WTC11 (cell line): ENCODE results near the gene TMC4. TPM values are rescaled to one million over a fixed set of nuclear protein-coding genes. Genes with fewer than 3 reads are reported as not detected.

Source experiments
- ATAC-seq: fragments of 200-7000 bp; cut with Tn5 transposase; 2 replicates; pipeline ENCODE4 v1.10.0; 2021; ENCODE audit warnings: mild to moderate bottlenecking, moderate library complexity
- CTCF ChIA-PET: fragments of 300-600 bp; sonication (Branson Sonifier 250); formaldehyde crosslinking; loops from one replicate; lab custom pipeline; 2021; ENCODE audit warnings: antibody characterized with exemption; lab: Charles Lee
- POLR2A ChIA-PET: fragments of 350-600 bp; sonication (Branson Sonifier 250); formaldehyde crosslinking; loops from one replicate; lab custom pipeline; 2021; ENCODE audit warnings: antibody characterized with exemption; lab: Charles Lee
- DNase-seq: peaks from one replicate; pipeline ENCODE4 v3.0.0; 2021; ENCODE audit warnings: low spot score
- H3K27ac Mint-ChIP-seq: 2 replicates; pipeline ENCODE4 v1.8.0; 2021; ENCODE audit warnings: mixed read lengths
- H3K27me3 Mint-ChIP-seq: 2 replicates; pipeline ENCODE4 v1.8.0; 2021; ENCODE audit warnings: low read depth, mild to moderate bottlenecking, moderate library complexity, mixed read lengths
- H3K36me3 Mint-ChIP-seq: 2 replicates; pipeline ENCODE4 v1.8.0; 2021; ENCODE audit warnings: mixed read lengths
- H3K4me1 Mint-ChIP-seq: 2 replicates; pipeline ENCODE4 v1.8.0; 2022; ENCODE audit warnings: mixed read lengths
- H3K4me3 Mint-ChIP-seq: 2 replicates; pipeline ENCODE4 v1.8.0; 2021; ENCODE audit warnings: mild to moderate bottlenecking, moderate library complexity, mixed read lengths
- H3K9me3 Mint-ChIP-seq: 2 replicates; pipeline ENCODE4 v1.8.0; 2021; ENCODE audit warnings: mixed read lengths
- EMX1 ChIP-seq: fragments of 250-450 bp; sonication (Bioruptor Pico); IDR thresholded peaks from 2 replicates; pipeline ENCODE4 v1.8.0; 2021; ENCODE audit warnings: mild to moderate bottlenecking
- ETV6 ChIP-seq: sonication (generic); formaldehyde crosslinking; IDR thresholded peaks from 2 replicates; pipeline ENCODE4 v1.8.1; 2022; ENCODE audit warnings: mild to moderate bottlenecking, missing genetic modification reagents
- MXD4 ChIP-seq: fragments of 250-450 bp; sonication (Bioruptor Pico); IDR thresholded peaks from 2 replicates; pipeline ENCODE4 v1.8.0; 2021; ENCODE audit warnings: mild to moderate bottlenecking, moderate library complexity, borderline replicate concordance
- NR2C2 ChIP-seq: sonication (generic); formaldehyde crosslinking; IDR thresholded peaks from 2 replicates; pipeline ENCODE4 v1.8.0; 2022; ENCODE audit warnings: mild to moderate bottlenecking, missing genetic modification reagents
- PRRX2 ChIP-seq: fragments of 250-450 bp; sonication (Bioruptor Pico); IDR thresholded peaks from 2 replicates; pipeline ENCODE4 v1.8.0; 2021; ENCODE audit warnings: mild to moderate bottlenecking
- SP1 ChIP-seq: sonication (generic); formaldehyde crosslinking; conservative IDR thresholded peaks from 2 replicates; pipeline ENCODE4 v1.8.1; 2022; ENCODE audit warnings: missing genetic modification reagents
- TCF7 ChIP-seq: sonication (generic); formaldehyde crosslinking; IDR thresholded peaks from 2 replicates; pipeline ENCODE4 v1.8.0; 2022; ENCODE audit warnings: mild to moderate bottlenecking, low read depth, missing genetic modification reagents, moderate library complexity
- TP53 ChIP-seq: sonication (generic); formaldehyde crosslinking; IDR thresholded peaks from 2 replicates; pipeline ENCODE4 v1.8.1; 2023; ENCODE audit warnings: mild to moderate bottlenecking, missing genetic modification reagents
- ZNF232 ChIP-seq: sonication (generic); formaldehyde crosslinking; IDR thresholded peaks from 2 replicates; pipeline ENCODE4 v1.8.0; 2022; ENCODE audit warnings: mild to moderate bottlenecking, missing genetic modification reagents
- ZNF671 ChIP-seq: fragments of 250-450 bp; sonication (Bioruptor Pico); IDR thresholded peaks from 2 replicates; pipeline ENCODE4 v1.8.0; 2021; ENCODE audit warnings: mild to moderate bottlenecking
- total RNA-seq: library from RNA; stranded (reverse); gene quantifications from 3 replicates; pipeline ENCODE4 v1.2.3, GENCODE V29; 2021
- TF ChIP-seq, protein P1 (sequence below): fragments of 250-450 bp; sonication (Bioruptor Pico); IDR thresholded peaks from 2 replicates; pipeline ENCODE4 v2.1.2; 2022; ENCODE audit warnings: mild to moderate bottlenecking, moderate library complexity
- TF ChIP-seq, protein P2 (sequence below): sonication (generic); formaldehyde crosslinking; IDR thresholded peaks from 2 replicates; pipeline ENCODE4 v1.8.1; 2022; ENCODE audit warnings: missing genetic modification reagents, borderline replicate concordance
- TF ChIP-seq, protein P3 (sequence below): fragments of 250-450 bp; sonication (Bioruptor Pico); IDR thresholded peaks from 2 replicates; pipeline ENCODE4 v1.9.0; 2021; ENCODE audit warnings: mild to moderate bottlenecking
- TF ChIP-seq, protein P4 (sequence below): sonication (generic); formaldehyde crosslinking; IDR thresholded peaks from 2 replicates; pipeline ENCODE4 v1.8.1; 2023; ENCODE audit warnings: mild to moderate bottlenecking, missing genetic modification reagents, moderate library complexity
- TF ChIP-seq, protein P5 (sequence below): sonication (generic); formaldehyde crosslinking; IDR thresholded peaks from 2 replicates; pipeline ENCODE4 v1.8.0; 2023; ENCODE audit warnings: missing genetic modification reagents
- TF ChIP-seq, protein P6 (sequence below): fragments of 250-450 bp; sonication (Bioruptor Pico); IDR thresholded peaks from 2 replicates; pipeline ENCODE4 v1.8.0; 2021; ENCODE audit warnings: mild to moderate bottlenecking
- TF ChIP-seq, protein P7 (sequence below): sonication (generic); formaldehyde crosslinking; IDR thresholded peaks from 2 replicates; pipeline ENCODE4 v1.8.0; 2022; ENCODE audit warnings: mild to moderate bottlenecking, missing genetic modification reagents
- TF ChIP-seq, protein P8 (sequence below): sonication (generic); formaldehyde crosslinking; IDR thresholded peaks from 2 replicates; pipeline ENCODE4 v1.8.0; 2022; ENCODE audit warnings: mild to moderate bottlenecking, missing genetic modification reagents
- TF ChIP-seq, protein P9 (sequence below): fragments of 200-600 bp; IDR thresholded peaks from 2 replicates; pipeline ENCODE4 v1.8.0; 2022; ENCODE audit warnings: antibody characterized with exemption
- TF ChIP-seq, protein P10 (sequence below): fragments of 250-450 bp; sonication (Bioruptor Pico); conservative IDR thresholded peaks from 2 replicates; pipeline ENCODE4 v1.9.0; 2021; ENCODE audit warnings: mild to moderate bottlenecking

The TMC4 gene
- total RNA-seq, 1 experiment from 2014 or later, result 9.3 TPM

DNA sequence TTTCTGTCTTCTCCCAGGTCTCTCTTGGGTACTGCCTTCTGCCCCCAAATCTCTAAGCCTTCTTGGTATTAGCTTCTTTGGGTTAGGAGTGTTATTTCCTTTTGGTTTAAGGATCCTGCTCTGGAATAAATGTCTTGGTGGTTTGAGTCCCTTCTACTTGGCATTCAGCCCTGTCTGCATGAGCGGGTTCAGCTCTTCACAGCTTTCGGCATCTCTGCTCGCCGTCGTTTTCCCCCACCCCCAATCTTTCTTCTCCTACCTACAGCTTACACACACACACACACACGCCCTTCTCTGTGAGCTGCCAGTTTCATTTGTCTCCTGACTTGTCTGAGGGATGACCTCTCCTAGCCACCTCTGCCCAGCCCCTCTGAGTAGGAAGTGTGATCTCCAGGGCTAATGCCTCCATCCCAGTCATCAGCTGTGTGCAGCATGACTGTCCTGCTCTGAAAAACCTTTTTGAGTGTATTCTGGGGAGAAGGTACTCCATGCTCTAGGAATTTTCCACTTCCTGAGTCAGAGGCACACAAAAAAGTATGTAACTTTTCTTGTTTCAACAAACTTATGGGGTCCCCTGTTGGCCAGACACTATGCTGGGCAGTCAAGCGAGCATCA, 30.7 kb downstream of the TMC4 start:
- H3K4me3 Mint-ChIP-seq, result no peak overlapping the region
- peaks cover 20% of the 10 kb centered on the region for H3K4me1 Mint-ChIP-seq
- TF ChIP-seq TP53 (no peak), ETV6 (no peak), ZNF671 (no peak), NR2C2 (CRISPR knock-in tag) (no peak), ZNF232 (CRISPR knock-in tag) (no peak), SP1 (CRISPR knock-in tag) (no peak), PRRX2 (CRISPR knock-in tag) (no peak), MXD4 (CRISPR knock-in tag) (no peak), EMX1 (CRISPR knock-in tag) (no peak), TCF7 (CRISPR knock-in tag) (no peak)
- TF ChIP-seq, protein P1, sequence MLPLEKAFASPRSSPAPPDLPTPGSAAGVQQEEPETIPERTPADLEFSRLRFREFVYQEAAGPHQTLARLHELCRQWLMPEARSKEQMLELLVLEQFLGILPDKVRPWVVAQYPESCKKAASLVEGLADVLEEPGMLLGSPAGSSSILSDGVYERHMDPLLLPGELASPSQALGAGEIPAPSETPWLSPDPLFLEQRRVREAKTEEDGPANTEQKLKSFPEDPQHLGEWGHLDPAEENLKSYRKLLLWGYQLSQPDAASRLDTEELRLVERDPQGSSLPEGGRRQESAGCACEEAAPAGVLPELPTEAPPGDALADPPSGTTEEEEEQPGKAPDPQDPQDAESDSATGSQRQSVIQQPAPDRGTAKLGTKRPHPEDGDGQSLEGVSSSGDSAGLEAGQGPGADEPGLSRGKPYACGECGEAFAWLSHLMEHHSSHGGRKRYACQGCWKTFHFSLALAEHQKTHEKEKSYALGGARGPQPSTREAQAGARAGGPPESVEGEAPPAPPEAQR (CRISPR knock-in tag), result no peak
- TF ChIP-seq, protein P2, sequence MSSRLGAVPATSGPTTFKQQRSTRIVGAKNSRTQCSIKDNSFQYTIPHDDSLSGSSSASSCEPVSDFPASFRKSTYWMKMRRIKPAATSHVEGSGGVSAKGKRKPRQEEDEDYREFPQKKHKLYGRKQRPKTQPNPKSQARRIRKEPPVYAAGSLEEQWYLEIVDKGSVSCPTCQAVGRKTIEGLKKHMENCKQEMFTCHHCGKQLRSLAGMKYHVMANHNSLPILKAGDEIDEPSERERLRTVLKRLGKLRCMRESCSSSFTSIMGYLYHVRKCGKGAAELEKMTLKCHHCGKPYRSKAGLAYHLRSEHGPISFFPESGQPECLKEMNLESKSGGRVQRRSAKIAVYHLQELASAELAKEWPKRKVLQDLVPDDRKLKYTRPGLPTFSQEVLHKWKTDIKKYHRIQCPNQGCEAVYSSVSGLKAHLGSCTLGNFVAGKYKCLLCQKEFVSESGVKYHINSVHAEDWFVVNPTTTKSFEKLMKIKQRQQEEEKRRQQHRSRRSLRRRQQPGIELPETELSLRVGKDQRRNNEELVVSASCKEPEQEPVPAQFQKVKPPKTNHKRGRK (CRISPR knock-in tag), result no peak
- TF ChIP-seq, protein P3, sequence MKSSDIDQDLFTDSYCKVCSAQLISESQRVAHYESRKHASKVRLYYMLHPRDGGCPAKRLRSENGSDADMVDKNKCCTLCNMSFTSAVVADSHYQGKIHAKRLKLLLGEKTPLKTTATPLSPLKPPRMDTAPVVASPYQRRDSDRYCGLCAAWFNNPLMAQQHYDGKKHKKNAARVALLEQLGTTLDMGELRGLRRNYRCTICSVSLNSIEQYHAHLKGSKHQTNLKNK (CRISPR knock-in tag), result no peak
- TF ChIP-seq, protein P4, sequence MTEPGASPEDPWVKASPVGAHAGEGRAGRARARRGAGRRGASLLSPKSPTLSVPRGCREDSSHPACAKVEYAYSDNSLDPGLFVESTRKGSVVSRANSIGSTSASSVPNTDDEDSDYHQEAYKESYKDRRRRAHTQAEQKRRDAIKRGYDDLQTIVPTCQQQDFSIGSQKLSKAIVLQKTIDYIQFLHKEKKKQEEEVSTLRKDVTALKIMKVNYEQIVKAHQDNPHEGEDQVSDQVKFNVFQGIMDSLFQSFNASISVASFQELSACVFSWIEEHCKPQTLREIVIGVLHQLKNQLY (CRISPR knock-in tag), result no peak
- TF ChIP-seq, protein P5, sequence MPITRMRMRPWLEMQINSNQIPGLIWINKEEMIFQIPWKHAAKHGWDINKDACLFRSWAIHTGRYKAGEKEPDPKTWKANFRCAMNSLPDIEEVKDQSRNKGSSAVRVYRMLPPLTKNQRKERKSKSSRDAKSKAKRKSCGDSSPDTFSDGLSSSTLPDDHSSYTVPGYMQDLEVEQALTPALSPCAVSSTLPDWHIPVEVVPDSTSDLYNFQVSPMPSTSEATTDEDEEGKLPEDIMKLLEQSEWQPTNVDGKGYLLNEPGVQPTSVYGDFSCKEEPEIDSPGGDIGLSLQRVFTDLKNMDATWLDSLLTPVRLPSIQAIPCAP (CRISPR knock-in tag), result no peak
- TF ChIP-seq, protein P6, sequence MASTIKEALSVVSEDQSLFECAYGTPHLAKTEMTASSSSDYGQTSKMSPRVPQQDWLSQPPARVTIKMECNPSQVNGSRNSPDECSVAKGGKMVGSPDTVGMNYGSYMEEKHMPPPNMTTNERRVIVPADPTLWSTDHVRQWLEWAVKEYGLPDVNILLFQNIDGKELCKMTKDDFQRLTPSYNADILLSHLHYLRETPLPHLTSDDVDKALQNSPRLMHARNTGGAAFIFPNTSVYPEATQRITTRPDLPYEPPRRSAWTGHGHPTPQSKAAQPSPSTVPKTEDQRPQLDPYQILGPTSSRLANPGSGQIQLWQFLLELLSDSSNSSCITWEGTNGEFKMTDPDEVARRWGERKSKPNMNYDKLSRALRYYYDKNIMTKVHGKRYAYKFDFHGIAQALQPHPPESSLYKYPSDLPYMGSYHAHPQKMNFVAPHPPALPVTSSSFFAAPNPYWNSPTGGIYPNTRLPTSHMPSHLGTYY, result no peak
- TF ChIP-seq, protein P7, sequence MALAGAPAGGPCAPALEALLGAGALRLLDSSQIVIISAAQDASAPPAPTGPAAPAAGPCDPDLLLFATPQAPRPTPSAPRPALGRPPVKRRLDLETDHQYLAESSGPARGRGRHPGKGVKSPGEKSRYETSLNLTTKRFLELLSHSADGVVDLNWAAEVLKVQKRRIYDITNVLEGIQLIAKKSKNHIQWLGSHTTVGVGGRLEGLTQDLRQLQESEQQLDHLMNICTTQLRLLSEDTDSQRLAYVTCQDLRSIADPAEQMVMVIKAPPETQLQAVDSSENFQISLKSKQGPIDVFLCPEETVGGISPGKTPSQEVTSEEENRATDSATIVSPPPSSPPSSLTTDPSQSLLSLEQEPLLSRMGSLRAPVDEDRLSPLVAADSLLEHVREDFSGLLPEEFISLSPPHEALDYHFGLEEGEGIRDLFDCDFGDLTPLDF (CRISPR knock-in tag), result no peak
- TF ChIP-seq, protein P8, sequence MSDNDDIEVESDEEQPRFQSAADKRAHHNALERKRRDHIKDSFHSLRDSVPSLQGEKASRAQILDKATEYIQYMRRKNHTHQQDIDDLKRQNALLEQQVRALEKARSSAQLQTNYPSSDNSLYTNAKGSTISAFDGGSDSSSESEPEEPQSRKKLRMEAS, result no peak
- TF ChIP-seq, protein P9, sequence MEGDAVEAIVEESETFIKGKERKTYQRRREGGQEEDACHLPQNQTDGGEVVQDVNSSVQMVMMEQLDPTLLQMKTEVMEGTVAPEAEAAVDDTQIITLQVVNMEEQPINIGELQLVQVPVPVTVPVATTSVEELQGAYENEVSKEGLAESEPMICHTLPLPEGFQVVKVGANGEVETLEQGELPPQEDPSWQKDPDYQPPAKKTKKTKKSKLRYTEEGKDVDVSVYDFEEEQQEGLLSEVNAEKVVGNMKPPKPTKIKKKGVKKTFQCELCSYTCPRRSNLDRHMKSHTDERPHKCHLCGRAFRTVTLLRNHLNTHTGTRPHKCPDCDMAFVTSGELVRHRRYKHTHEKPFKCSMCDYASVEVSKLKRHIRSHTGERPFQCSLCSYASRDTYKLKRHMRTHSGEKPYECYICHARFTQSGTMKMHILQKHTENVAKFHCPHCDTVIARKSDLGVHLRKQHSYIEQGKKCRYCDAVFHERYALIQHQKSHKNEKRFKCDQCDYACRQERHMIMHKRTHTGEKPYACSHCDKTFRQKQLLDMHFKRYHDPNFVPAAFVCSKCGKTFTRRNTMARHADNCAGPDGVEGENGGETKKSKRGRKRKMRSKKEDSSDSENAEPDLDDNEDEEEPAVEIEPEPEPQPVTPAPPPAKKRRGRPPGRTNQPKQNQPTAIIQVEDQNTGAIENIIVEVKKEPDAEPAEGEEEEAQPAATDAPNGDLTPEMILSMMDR, result no peak
- TF ChIP-seq, protein P10, sequence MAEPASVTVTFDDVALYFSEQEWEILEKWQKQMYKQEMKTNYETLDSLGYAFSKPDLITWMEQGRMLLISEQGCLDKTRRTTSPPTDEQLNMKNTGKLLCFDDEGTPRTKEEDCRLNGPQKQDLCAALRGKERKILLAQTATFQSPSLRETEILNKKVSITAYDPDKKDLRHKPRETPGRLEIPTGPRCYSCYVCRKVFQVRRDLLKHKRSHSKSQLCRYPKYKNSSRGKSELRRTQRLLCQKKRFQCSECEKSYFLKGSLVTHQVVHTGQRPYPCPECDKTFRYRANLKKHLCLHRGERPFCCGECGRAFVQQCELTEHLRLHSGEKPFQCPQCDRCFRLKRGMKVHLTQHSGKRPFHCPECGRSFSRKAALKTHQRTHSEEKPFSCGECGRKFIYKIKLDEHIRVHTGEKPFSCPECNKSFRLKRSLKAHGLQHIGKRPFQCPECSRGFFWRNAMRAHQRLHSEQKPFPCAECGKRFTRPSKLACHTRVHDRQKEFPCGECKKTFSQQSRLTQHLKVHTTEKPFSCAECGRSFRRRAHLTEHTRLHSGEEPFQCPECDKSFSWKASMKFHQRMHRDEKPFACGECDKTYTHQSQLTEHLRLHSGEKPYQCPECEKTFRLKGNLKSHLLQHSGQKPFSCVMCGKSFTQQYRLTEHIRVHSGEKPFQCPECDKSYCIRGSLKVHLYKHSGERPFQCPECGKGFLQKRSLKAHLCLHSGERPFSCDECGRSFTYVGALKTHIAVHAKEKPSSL (CRISPR knock-in tag), result no peak
- H3K9me3 Mint-ChIP-seq, result no peaks in the 10 kb centered on the region
- peaks cover 53% of the 10 kb centered on the region for H3K36me3 Mint-ChIP-seq
- no peak for ATAC-seq
- H3K27me3 Mint-ChIP-seq, result no peaks in the 10 kb centered on the region; the same call in 1 of the 2 replicates
- CTCF ChIA-PET, result no interaction called here
- peak overlapping the region; percentile 1; the same call in 1 of the 2 replicates for H3K27ac Mint-ChIP-seq
- POLR2A ChIA-PET, result no interaction called here
- DNase-seq, result no peak
